Chondrocyte (in vitro differentiated cells): Measurements from ENCODE around the gene ASTN2. TPM values are rescaled to one million over a fixed set of nuclear protein-coding genes. Genes with fewer than 3 reads are reported as not detected.

Experiments
- DNase-seq: peaks from one replicate; pipeline ENCODE4 v3.0.0; 2021; ENCODE audit warnings: mixed read lengths, low spot score
- H3K27ac Mint-ChIP-seq: one replicate; pipeline ENCODE4 v1.8.0; 2021; ENCODE audit warnings: mild to moderate bottlenecking, moderate library complexity, mixed read lengths; ENCODE audit not compliant: unreplicated experiment
- H3K27me3 Mint-ChIP-seq: 2 replicates; pipeline ENCODE4 v1.8.0; 2021; ENCODE audit warnings: low read depth, mixed read lengths
- H3K36me3 Mint-ChIP-seq: 2 replicates; pipeline ENCODE4 v1.8.0; 2021; ENCODE audit warnings: low read depth, mixed read lengths
- H3K4me1 Mint-ChIP-seq: 2 replicates; pipeline ENCODE4 v1.8.0; 2021; ENCODE audit warnings: low read depth, mild to moderate bottlenecking, mixed read lengths
- H3K4me3 Mint-ChIP-seq: one replicate; pipeline ENCODE4 v1.8.0; 2021; ENCODE audit warnings: mild to moderate bottlenecking, moderate library complexity, mixed read lengths; ENCODE audit not compliant: unreplicated experiment
- H3K9me3 Mint-ChIP-seq: 2 replicates; pipeline ENCODE4 v1.8.0; 2021; ENCODE audit warnings: low read depth, mixed read lengths
- total RNA-seq: library from RNA; stranded (reverse); gene quantifications from 3 replicates; pipeline ENCODE4 v1.2.1, GENCODE V29; 2021
- TF ChIP-seq, protein P1 (sequence below): fragments of 200-600 bp; sonication (generic); IDR thresholded peaks from 2 replicates; pipeline ENCODE4 v1.5.0; 2021; ENCODE audit warnings: antibody characterized with exemption, mild to moderate bottlenecking, moderate library complexity

Gene ASTN2
- total RNA-seq, 1 donor from 2014 or later, result 3.6 TPM

DNA sequence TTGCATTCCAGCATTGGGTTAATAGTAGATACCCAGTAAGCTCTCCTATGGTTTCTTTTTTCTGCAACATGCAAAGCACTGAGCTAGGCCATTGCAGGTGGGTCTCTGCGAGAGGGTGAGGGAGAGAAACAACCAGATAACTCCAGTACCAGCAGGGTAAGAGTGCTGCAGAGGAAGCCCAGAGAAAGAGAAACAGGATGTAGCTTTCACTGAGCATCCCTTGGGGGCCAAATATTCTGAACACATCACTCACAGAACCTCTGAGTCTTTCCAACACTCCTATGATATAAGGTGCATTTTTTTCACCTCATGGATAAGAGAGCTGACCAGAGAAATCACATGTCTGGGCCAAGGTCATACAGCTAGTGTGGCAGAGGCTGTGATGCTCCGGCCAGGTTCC, 651.1 kb downstream of the ASTN2 start:
- Mint-ChIP-seq H3K27ac (no peak overlapping the region), H3K9me3 (no peaks in the 10 kb centered on the region), H3K36me3 (no peaks in the 10 kb centered on the region), H3K4me3 (no peak overlapping the region), H3K4me1 (no peaks in the 10 kb centered on the region), H3K27me3 (peaks cover 17% of the 10 kb centered on the region)
- TF ChIP-seq, protein P1, sequence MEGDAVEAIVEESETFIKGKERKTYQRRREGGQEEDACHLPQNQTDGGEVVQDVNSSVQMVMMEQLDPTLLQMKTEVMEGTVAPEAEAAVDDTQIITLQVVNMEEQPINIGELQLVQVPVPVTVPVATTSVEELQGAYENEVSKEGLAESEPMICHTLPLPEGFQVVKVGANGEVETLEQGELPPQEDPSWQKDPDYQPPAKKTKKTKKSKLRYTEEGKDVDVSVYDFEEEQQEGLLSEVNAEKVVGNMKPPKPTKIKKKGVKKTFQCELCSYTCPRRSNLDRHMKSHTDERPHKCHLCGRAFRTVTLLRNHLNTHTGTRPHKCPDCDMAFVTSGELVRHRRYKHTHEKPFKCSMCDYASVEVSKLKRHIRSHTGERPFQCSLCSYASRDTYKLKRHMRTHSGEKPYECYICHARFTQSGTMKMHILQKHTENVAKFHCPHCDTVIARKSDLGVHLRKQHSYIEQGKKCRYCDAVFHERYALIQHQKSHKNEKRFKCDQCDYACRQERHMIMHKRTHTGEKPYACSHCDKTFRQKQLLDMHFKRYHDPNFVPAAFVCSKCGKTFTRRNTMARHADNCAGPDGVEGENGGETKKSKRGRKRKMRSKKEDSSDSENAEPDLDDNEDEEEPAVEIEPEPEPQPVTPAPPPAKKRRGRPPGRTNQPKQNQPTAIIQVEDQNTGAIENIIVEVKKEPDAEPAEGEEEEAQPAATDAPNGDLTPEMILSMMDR, result no peak
- no peak for DNase-seq

DNA sequence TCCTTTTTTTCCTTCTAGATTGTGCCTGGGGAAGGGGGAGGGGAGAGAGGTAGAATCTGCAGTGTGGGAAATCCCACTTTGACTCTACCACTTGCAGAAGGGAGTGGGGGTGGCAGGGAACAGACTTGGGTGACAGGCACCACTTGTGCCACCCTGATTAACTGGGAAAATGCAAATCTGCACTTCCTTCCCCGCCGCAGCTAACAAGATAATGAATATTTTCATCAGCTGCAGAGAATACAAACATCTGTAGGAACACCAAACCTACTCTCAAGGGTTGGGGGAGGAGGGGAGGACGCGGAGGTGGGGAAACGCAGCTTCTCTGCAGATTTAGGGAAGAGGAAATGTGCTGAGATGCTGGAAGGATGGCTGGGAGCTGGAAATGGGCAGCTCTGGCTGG, 654.2 kb downstream of the ASTN2 start:
- DNase-seq, result no peak
- Mint-ChIP-seq H3K36me3 (peaks cover under 1% of the 10 kb centered on the region), H3K27ac (no peak overlapping the region), H3K4me3 (no peak overlapping the region), H3K9me3 (peaks cover 4% of the 10 kb centered on the region), H3K27me3 (peaks cover 19% of the 10 kb centered on the region), H3K4me1 (no peaks in the 10 kb centered on the region)
- TF ChIP-seq, protein P1, result no peak

DNA sequence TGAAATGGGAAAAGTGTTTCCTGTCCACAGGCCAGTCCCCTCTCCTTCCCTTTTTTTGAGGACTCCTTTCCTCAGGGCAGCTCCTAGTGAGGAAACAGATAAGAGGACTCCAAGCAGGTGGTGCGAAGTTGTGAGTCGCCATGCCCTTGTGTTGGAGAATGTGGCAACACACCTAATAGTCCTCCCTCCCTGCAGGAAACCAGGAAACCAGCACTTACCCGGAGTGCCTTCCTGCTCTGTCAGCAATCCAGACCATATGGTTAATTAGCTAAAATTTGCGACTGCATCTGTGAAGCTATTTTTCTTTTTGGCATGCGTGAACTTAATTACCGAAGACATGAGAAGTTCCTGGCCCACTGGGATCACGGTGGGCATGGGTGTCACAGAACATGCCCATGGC, 657.8 kb downstream of the ASTN2 start:
- Mint-ChIP-seq H3K36me3 (peaks cover 3% of the 10 kb centered on the region), H3K27ac (no peak overlapping the region), H3K4me3 (no peak overlapping the region)

DNA sequence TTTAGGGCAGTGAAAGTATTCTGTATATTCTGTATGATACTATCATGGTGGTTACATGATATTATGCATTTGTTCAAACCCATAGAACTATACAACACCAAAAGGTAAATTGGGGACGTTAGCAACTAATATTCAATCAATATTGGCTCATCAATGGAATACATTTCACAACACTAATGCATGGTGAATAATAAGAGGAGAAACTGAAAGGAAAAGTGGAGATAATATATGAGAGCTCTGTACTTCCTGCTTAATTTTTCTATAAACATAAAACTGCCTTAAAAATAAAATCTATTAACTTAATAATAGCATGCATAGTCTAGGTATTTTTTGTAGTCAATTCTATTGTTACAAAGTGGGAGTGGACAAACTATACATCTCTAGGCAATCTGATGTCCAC, 661.5 kb downstream of the ASTN2 start:
- Mint-ChIP-seq H3K27me3 (peaks cover 33% of the 10 kb centered on the region), H3K4me3 (no peak overlapping the region), H3K36me3 (peaks cover 3% of the 10 kb centered on the region), H3K9me3 (peaks cover 10% of the 10 kb centered on the region), H3K4me1 (no peaks in the 10 kb centered on the region), H3K27ac (no peak overlapping the region)
- no peak for DNase-seq
- TF ChIP-seq, protein P1, result no peak

More for the DNA sequence above, 657.8 kb downstream of the ASTN2 start:
- Mint-ChIP-seq H3K27me3 (peaks cover 18% of the 10 kb centered on the region), H3K9me3 (peaks cover 10% of the 10 kb centered on the region), H3K4me1 (no peaks in the 10 kb centered on the region)
- TF ChIP-seq, protein P1, result no peak
- no peak for DNase-seq

DNA sequence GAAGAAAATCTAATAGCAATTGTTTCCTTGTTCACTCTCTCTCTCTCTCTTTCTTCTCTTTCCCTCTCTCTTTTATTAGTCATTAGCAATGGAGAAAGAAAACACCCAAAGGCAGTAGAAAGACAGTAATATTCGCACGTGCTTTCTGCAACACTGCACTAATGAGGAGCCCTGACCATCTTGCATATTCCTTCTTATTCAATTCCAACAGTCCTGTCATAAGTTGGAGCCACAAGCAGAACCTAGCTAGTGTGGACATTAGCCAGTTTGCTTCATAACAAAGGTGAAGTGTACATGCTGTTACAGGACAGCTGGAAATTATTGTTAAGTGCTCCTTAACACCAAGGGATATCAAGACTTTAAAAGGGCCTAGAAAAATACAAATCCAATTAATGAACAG, 664.3 kb downstream of the ASTN2 start:
- peaks cover 4% of the 10 kb centered on the region for H3K9me3 Mint-ChIP-seq
- H3K4me1 Mint-ChIP-seq, result no peaks in the 10 kb centered on the region
- H3K27me3 Mint-ChIP-seq, result peaks cover 49% of the 10 kb centered on the region
- H3K27ac Mint-ChIP-seq, result no peak overlapping the region
- TF ChIP-seq, protein P1, result no peak
- no peak for DNase-seq
- H3K36me3 Mint-ChIP-seq, result peaks cover 1% of the 10 kb centered on the region
- no peak overlapping the region for H3K4me3 Mint-ChIP-seq
